Stimulated activated CD4-positive, alpha-beta T cell treated with anti-CD3 and anti-CD28 coated beads, Interleukin-1b, Interleukin-23, amount 100 ng/mL, for 1 hour (primary cell): Measurements from ENCODE around the gene PRAMEF14.
"Not testable (repeated sequence)": the region's sequence is repeated elsewhere in the genome, so short reads cannot be mapped to it uniquely, and the experiment has no call there.

Source experiments
- DNase-seq, 2 donors: peaks; one replicate each; pipeline ENCODE4 v3.0.0-alpha.2; 2020; ENCODE audit warnings: low read depth in 2 of 2

PRAMEF14 gene, protein sequence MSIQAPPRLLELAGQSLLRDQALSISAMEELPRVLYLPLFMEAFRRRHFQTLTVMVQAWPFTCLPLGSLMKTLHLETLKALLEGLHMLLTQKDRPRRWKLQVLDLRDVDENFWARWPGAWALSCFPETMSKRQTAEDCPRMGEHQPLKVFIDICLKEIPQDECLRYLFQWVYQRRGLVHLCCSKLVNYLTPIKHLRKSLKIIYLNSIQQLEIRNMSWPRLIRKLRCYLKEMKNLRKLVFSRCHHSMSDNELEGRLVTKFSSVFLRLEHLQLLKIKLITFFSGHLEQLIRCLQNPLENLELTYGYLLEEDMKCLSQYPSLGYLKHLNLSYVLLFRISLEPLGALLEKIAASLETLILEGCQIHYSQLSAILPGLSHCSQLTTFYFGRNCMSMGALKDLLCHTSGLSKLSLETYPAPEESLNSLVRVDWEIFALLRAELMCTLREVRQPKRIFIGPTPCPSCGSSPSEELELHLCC

DNA sequence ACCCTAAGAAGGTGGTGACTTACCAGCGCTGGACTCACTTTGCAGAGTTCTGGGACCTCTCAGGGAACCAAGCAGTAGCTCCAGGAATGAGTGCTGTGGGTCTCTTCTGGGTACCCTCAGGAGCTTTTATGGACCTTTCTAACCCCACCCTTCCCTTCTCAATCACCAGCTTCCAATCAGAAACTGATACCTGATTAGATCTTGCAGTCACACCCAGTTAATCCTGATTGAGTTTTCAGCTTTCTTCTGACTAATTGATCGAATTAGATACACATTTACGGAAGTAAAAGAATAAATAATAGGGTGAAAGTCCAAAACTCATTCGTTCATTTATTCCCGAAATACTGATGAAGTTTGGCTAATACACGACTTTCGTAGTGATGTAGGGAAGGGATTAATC, at the start of gene PRAMEF14:
PRAMEF14 (minus strand) TSS at position 101 of the 400 bp plus-strand sequence. CDS start 1,820 bp downstream, outside the sequence.
- DNase-seq, result not testable (repeated sequence)

DNA sequence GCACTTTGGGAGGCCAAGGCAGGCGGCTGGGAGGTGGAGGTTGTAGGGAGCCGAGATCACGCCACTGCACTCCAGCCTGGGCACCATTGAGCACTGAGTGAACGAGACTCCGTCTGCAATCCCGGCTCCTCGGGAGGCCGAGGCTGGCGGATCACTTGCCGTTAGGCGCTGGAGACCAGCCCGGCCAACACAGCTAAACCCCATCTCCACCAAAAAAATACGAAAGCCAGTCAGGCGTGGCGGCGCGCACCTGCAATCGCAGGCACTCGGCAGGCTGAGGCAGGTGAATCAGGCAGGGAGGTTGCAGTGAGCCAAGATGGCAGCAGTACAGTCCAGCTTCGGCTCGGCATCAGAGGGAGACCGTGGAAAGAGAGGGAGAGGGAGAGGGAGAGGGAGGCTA, 48.4 kb upstream of the PRAMEF14 start:
- not testable (repeated sequence) for DNase-seq

DNA sequence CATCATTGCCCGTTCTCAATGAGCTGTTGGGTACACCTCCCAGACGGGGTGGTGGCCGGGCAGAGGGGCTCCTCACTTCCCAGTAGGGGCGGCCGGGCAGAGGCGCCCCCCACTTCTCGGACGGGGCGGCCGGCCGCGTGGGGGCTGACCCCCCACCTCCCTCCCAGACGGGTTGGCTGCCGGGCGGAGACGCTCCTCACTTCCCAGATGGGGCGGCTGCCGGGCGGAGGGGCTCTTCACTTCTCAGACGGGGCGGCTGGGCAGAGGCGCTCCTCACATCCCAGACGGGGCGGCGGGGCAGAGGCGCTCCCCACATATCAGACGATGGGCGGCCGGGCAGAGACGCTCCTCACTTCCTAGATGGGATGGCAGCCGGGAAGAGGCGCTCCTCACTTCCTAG, 47.8 kb upstream of the PRAMEF14 start:
- not testable (repeated sequence) for DNase-seq

DNA sequence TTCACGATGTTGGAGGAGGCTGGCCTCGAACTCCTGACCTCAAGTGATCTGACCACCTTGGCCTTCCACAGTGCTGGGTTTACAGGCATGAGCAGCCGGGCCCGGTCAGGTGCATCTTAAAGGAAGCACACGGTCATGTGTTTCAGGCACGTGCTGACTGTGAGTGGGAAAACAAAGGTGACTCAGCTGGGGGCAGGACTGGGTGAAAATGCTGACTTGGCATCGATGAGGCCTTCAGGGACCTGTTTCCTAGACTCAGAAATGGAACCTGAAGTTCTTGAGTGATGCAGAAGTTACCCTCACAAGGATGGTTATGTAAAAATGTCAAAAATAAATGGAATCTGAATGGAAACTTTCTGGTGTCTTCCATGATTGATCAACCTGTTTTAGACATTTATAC, 46.1 kb upstream of the PRAMEF14 start:
- not testable (repeated sequence) for DNase-seq

DNA sequence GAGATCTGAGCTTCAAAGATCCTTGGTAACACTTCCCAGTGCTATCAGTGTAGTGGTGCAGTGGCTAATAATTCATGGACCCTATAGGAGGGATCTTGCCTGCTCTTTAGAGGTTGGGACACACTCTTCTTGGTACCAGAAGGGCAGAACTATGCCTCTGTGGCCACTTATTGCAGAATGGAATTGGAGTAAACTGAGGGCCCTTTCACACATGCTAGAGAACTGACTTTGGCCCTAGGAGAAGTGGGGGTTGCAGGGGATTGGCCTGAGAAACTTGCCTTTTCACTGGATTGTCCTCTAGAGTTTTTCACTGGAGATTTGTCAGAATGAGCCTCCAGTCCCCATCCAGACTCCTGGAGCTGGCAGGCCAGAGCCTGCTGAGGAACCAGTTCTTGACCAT, 42.4 kb upstream of the PRAMEF14 start, which contains the start of gene PRAMEF17:
PRAMEF17 (plus strand) TSS at position 301 of the 400 bp plus-strand sequence; CDS start at position 327, 26 bp downstream.
- DNase-seq, result not testable (repeated sequence)

DNA sequence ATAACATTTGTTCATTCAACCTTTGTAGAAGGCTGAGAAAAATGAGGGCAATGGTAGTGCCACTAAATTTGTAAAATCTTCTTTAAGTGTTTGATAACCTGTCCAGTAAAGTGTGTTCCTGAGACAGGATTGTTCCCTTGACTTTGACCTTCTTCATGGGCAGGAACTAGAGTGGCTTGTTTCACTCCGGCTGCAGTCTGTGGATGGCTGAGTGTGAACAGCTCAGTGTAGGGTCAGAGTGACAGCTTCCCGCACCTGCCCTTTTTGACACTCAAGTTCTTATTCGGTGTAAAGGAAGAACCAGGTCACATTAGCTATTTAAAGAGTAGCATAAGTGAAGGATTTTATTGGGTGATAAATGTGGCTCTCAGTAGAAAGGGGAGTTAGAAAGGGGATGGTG, 33.4 kb upstream of the PRAMEF14 start:
- not testable (repeated sequence) for DNase-seq

DNA sequence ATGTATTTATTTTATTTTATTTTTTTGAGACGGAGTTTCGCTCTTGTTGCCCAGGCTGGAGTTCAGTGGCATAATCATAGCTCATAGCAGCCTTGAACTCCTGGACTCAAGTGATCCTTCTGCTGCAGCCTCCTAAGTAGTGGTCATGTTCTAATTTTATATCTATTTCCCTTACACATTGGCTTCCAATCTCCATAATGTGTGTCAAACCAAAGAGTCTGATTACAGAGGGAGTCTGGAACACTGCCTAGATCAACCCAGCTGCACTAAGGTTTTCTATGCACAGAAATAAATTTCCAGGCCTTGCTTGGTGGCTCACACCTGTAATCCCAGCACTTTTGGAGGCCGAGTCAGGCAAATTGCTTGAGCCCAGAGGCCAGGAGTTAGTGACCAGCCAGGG, 32.0 kb upstream of the PRAMEF14 start:
- not testable (repeated sequence) for DNase-seq

DNA sequence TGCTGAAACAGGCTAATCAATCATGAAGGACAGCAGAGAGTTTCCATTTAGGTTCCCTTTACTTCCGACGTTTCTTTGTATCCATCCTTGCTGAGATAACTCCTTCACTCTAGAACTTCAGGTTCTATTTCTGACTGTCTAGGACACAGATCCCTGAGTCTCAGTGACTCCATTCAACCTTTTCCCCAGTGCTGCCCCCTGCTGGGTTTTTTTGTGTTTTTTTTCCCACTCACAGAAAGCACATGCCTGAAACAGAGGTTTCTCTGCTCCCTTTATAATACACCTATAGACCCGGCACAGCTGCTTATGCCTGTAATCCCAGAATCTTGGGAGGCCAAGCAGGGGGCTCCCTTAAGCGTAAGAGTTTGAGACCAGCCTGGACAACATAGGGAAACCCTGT, 21.6 kb upstream of the PRAMEF14 start:
- not testable (repeated sequence) for DNase-seq

DNA sequence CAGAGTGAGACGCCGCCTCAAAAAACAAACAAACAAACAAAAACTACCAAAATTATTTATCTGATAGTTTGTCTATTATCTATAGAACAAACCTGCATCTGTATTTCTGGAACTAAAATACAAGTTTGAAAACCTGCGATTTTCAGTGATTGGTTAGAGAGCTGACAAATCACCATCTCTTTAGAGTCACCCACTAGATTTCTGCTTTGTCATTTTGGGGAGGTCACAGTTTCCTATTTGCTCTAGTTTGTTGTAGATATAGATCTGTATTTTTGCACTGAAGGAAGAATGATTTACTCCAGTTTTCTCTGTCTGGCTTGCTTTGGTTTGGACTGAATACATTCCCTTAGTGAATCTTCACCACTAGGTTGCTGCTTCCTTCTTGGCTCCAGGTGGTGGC, 19.6 kb upstream of the PRAMEF14 start:
- not testable (repeated sequence) for DNase-seq

DNA sequence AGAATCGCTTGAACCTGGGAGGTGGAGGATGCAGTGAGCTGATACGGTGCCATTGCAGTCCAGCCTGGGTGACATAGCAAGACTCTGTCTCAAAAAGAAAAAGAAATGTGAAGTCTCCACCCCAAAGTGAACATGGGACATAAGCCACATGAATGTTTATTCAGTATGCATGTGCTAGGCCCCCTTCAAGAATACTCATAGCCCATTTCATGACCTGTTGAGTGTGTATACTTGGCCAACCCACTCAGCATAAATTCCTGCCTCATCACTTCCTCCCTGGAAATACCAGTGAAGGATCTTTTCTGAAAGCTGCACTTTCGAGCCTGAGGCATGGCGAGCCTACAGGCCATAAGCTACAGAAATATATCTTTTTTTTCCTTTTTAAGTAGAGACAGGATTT, 18.0 kb upstream of the PRAMEF14 start:
- DNase-seq, result not testable (repeated sequence)

DNA sequence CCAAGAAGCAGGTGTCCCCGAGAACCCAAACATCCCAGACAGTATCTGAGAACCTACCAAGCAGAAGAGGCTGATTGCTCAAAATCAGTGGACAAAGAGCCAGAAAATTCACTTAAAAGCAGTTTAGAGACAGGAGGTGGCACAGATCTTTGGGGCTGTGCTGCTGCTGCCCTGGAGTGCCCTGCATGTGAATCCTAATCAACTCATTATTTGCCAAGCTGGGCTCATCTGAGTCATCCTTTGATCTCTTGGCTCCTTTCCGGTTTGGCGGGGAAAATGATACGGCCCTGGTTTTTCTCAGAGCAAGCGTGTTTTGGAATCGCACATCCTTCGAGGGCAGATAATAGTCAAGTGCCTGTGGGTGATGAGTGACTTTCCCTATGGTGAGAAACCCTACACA, 15.4 kb upstream of the PRAMEF14 start:
- not testable (repeated sequence) for DNase-seq

DNA sequence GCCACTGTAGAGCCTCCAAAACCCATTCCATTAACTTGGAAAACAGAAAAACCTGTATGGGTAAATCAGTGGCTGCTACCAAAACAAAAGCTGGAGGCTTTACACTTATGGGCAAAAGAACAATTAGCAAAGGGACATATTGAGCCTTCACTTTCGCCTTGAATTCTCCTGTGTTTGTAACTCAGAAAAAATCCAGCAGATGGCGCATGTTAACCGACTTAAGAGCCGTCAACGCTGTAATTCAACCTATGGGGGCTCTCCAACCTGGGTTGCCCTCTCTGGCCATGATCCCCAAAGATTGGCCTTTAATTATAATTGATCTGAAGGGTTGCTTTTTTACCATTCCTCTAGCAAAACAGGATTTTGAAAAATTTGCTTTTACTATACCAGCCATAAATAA, 9.8 kb upstream of the PRAMEF14 start:
- DNase-seq, result not testable (repeated sequence)

DNA sequence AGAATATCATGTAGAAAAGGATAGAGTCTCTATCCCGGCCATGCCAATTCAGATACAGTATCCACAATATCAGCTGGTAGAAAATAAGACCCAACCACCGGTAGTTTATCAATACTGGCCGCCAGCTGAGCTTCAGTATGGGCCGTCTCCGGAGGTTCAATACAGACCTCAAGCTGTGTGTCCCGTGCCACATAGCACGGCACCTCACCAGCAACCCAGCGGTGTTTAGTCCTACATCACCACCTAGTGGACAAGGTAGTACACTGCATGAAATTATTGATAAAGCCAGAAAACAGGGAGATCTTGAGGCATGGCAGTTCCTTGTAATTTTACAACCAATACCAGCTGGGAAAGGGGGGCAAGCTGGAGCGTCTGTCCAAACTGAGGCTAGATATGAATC, 7.5 kb upstream of the PRAMEF14 start:
- DNase-seq, result not testable (repeated sequence)

DNA sequence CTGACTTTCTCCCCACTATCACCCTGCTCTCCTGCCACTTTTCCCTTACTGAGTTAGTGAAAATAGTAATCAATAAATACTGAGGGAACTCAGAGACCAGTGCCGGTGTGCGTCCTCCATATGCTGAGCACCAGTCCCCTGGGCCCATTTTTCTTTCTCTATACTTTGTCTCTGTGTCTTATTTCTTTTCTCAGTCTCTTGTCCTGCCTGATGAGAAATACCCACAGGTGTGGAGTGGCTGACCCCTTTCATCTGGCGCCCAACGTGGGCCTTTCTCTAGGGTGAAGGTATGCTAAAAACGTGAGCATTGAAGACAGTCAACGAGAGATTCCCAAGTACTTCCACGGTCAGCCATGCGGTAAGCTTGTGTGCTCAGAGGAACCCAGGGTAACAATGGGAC, 6.5 kb upstream of the PRAMEF14 start:
- DNase-seq, result not testable (repeated sequence)

DNA sequence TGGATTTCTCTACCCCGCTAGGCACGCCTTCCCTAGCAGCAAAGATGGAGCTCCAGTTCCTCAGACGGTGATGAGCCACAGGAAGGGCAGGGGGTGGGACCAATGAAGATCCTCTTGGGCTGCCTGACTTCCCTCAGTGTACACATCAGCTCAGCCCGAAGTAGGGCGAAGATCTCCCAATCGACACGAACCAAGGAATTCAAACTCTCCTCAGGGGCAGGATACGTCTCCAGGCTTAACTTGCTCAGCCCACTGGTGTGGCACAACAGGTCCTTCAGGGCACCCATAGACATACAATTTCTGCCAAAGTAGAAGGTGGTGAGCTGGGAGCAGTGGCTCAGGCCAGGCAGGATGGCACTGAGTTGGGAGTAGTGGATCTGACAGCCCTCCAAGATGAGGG, 4.4 kb downstream of the PRAMEF14 start:
- DNase-seq, result not testable (repeated sequence)

DNA sequence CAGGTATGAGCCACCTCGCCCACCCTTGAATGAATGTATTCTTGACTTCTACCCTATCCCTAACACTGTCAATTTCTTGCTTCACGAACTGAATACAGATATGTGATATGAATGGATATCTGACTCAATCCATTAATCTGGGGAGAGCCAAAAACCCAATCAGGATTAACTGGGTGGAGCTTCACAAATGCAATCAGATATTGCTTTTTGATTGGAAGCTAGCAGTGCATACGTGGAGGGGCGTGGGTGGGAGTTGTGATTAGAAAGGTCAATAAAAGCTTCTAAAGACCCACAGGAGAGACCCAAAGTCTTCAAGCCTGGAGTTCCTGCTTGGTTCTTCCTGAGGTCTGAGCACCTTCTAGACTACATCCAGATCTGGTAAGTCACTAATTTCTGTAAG, 31.7 kb downstream of the PRAMEF14 start, which contains the start of gene PRAMEF15:
PRAMEF15 (plus strand) TSS at position 301 of the 400 bp plus-strand sequence. CDS start 2,827 bp downstream, outside the sequence.
- not testable (repeated sequence) for DNase-seq

DNA sequence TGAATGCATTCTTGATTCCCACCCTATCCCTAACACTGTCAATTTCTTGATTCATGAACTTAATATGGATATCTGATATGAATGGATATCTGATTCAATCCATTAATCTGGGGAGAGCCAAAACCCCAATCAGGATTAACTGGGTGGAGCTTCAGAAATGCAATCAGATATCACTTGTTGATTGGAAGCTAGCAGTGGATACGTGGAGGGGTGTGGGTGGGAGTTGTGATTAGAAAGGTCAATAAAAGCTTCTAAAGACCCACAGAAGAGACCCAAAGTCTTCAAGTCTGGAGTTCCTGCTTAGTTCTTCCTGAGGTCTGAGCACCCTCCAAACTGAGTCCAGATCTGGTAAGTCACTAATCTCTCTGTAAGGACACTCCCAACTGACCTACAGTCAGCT, 43.7 kb downstream of the PRAMEF14 start, which contains the start of gene PRAMEF33:
PRAMEF33 (plus strand) TSS at position 301 of the 400 bp plus-strand sequence. CDS start 2,416 bp downstream, outside the sequence.
- not testable (repeated sequence) for DNase-seq

DNA sequence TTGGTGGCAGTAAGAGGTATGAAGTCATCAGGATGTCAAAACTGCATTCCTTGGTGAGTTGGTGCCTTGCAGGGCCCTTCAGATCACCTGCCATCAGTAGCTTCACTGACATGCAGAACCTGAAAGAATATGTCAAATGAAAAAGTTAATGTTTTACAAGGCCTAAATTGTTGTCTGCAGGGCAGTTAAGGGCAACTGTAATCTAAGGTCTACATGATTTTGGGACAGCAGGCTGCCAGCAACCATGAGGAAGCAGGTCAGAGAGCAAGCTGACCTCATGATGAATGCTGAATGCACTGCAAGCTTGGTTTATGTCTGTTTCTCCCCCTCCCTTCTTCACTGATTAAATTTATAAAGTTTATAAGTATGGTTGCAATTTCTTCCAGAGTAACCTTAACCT, 44.7 kb downstream of the PRAMEF14 start:
- not testable (repeated sequence) for DNase-seq

DNA sequence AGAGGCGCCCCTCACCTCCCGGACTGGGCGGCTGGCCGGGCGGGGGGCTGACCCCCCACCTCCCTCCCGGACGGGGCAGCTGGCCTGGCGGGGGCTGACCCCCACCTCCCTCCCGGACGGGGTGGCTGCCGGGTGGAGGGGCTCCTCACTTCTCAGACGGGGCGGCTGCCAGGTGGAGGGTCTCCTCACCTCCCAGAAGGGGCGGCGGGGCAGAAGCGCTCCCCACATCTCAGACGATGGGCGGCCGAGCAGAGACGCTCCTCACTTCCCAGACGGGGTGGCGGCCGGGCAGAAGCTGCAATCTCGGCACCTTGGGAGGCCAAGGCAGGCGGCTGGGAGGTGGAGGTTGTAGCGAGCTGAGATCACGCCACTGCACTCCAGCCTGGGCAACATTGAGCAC, 48.2 kb downstream of the PRAMEF14 start:
- DNase-seq, result not testable (repeated sequence)

DNA sequence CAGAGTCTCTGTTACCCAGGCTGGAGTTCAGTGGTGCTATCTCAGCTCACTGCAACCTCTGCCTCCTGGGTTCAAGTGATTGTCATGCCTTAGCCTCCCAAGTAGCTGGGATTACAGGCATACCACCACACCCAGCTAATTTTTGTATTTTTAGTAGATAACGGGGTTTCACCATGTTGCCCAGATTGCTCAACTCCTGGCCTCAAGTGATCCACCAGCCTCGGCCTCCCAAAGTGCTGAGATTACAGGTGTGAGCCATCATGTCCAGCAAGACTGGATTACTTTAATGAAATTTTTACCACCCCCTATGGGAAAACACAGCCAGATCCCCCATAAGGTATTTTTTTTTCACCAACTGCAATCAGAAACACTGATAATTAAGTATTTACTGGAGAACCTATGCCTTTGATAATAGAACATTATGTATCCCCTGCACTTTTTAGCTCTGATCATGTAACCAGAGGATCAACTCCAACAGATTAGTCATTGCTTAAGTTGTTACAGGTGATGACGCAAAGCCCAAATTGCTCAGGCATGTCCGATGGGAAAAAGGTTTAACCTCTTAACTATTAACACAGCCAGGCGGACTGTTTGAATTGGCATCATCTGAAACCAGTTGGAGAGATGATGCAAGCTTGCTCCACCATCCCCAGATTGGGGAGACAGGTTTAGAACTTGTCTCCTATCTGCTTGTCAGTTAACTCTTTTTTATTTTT, 49.6 kb downstream of the PRAMEF14 start:
- DNase-seq, result not testable (repeated sequence)
